SK-N-SH (cell line): ENCODE measurements around the gene EXOC6B. TPM values are rescaled to one million over a fixed set of nuclear protein-coding genes. Genes with fewer than 3 reads are reported as not detected.

ENCODE experiments used
- CTCF ChIA-PET: fragments of 300-600, 350-600 bp; formaldehyde crosslinking; extraction: SDS; loops from one replicate; lab custom pipeline; 2021; lab: Yijun Ruan, JAX
- POLR2A ChIA-PET: fragments of 350-600 bp; sonication (Branson Sonifier 250); formaldehyde crosslinking; extraction: SDS; loops from one replicate; lab custom pipeline; 2020; ENCODE audit warnings: antibody characterized with exemption, inconsistent platforms; lab: Yijun Ruan, JAX
- DNase-seq: peaks from one replicate; pipeline ENCODE4 v3.0.0; 2012
- H2AFZ ChIP-seq: fragments of 200-600 bp; sonication (generic); 2 replicates; pipeline ENCODE4 v1.8.1; 2016; ENCODE audit warnings: antibody characterized with exemption, mild to moderate bottlenecking, low read depth
- H3F3A ChIP-seq: fragments of 200-600 bp; sonication (generic); replicated peaks from 2 replicates; pipeline ENCODE3; 2016; ENCODE audit warnings: antibody characterized with exemption, mild to moderate bottlenecking; ENCODE audit not compliant: insufficient read depth
- H3K27ac ChIP-seq, 2 experiments: fragments of 200-500 bp in 1 of 2; fragments of 200-600 bp in 1 of 2; sonication (Bioruptor generic) in 1 of 2; sonication (generic), shearing (Covaris generic) in 1 of 2; 2 replicates each; pipeline versions ENCODE4 v1.5.1 to v1.6.1; 2014 to 2016; ENCODE audit warnings: low read depth in 2 of 2, inconsistent platforms in 1 of 2, low read length in 1 of 2, mild to moderate bottlenecking in 1 of 2, mixed read lengths in 1 of 2
- H3K27me3 ChIP-seq: fragments of 200-600 bp; sonication (generic), shearing (Covaris generic); 2 replicates; pipeline ENCODE4 v1.6.1; 2016; ENCODE audit warnings: mixed run types; ENCODE audit not compliant: insufficient read depth
- H3K36me3 ChIP-seq, 2 experiments: fragments of 200-500 bp in 1 of 2; fragments of 200-600 bp in 1 of 2; sonication (Bioruptor generic) in 1 of 2; sonication (generic) in 1 of 2; replicated peaks in 1 of 2; 2 replicates each; pipeline versions ENCODE3 to v1.5.1; 2014 to 2016; ENCODE audit warnings: low read length in 1 of 2, mild to moderate bottlenecking in 1 of 2; ENCODE audit not compliant: insufficient read depth in 2 of 2, control insufficient read depth in 1 of 2
- H3K4me1 ChIP-seq, 2 experiments: fragments of 200-500 bp in 1 of 2; fragments of 200-600 bp in 1 of 2; sonication (Bioruptor generic) in 1 of 2; sonication (generic), shearing (Covaris generic) in 1 of 2; 2 replicates each; pipeline versions ENCODE4 v1.5.1 to v1.6.1; 2014 to 2016; ENCODE audit warnings: low read depth in 1 of 2, low read length in 1 of 2, mixed run types in 1 of 2; ENCODE audit not compliant: insufficient read depth in 2 of 2, control insufficient read depth in 1 of 2
- H3K4me2 ChIP-seq: fragments of 200-600 bp; sonication (generic), shearing (Covaris generic); 2 replicates; pipeline ENCODE4 v1.6.1; 2017; ENCODE audit warnings: mixed run types
- H3K4me3 ChIP-seq, 2 experiments: fragments of 200-500 bp in 1 of 2; fragments of 200-600 bp in 1 of 2; sonication (Bioruptor generic) in 1 of 2; sonication (generic), shearing (Covaris generic) in 1 of 2; 2 replicates each; pipeline versions ENCODE4 v1.5.1 to v1.8.1; 2014 to 2016; ENCODE audit warnings: low read depth in 2 of 2, inconsistent platforms in 1 of 2, low read length in 1 of 2, mild to moderate bottlenecking in 1 of 2, mixed read lengths in 1 of 2, moderate library complexity in 1 of 2
- H3K79me2 ChIP-seq: fragments of 200-600 bp; sonication (generic); 2 replicates; pipeline ENCODE4 v1.8.1; 2017; ENCODE audit warnings: mild to moderate bottlenecking; ENCODE audit not compliant: insufficient read depth
- H3K9ac ChIP-seq: fragments of 200-600 bp; sonication (generic); 2 replicates; pipeline ENCODE4 v1.6.1; 2017; ENCODE audit warnings: mixed run types
- H3K9me2 ChIP-seq: fragments of 200-600 bp; sonication (generic); 2 replicates; pipeline ENCODE4 v1.6.1; 2017; ENCODE audit warnings: mixed run types
- H3K9me3 ChIP-seq: fragments of 200-600 bp; sonication (generic); 2 replicates; pipeline ENCODE4 v1.6.1; 2017; ENCODE audit warnings: mixed run types, mild to moderate bottlenecking, moderate library complexity
- H4K20me1 ChIP-seq: fragments of 200-600 bp; sonication (generic); 2 replicates; pipeline ENCODE4 v1.6.1; 2017; ENCODE audit warnings: mild to moderate bottlenecking, mixed run types; ENCODE audit not compliant: insufficient read depth
- ELF1 ChIP-seq: IDR thresholded peaks from 2 replicates; pipeline ENCODE4 v1.4.0; 2012
- EP300 ChIP-seq, 2 experiments: IDR thresholded peaks; 2 replicates each; pipeline versions ENCODE4 v1.4.0 to v1.6.1; 2012; ENCODE audit warnings: borderline replicate concordance in 1 of 2, low read depth in 1 of 2, low read length in 1 of 2
- EZH2phosphoT487 ChIP-seq: fragments of 200-600 bp; sonication (generic); IDR thresholded peaks from 2 replicates; pipeline ENCODE4 v1.6.1; 2017; ENCODE audit warnings: low read depth, mixed run types, mild to moderate bottlenecking, antibody characterized with exemption, moderate library complexity, borderline replicate concordance
- GABPA ChIP-seq: IDR thresholded peaks from 2 replicates; pipeline ENCODE4 v1.4.0; 2012; ENCODE audit warnings: low read depth, mild to moderate bottlenecking
- SIN3A ChIP-seq: IDR thresholded peaks from 2 replicates; pipeline ENCODE4 v1.6.1; 2012; ENCODE audit warnings: low read depth, mild to moderate bottlenecking, low read length, moderate library complexity, borderline replicate concordance
- WGBS: methylation state at CpG from one replicate; pipeline ENCODE4 v1.1.6; 2017; ENCODE audit warnings: low lambda C conversion rate; 5-methylcytosine and 5-hydroxymethylcytosine counted together
- polyA plus RNA-seq, 3 experiments: library from polyadenylated mRNA; depleted of rRNA; stranded (reverse); fragments of >200 nt; gene quantifications; 2 replicates each; pipeline ENCODE4 v1.2.3, GENCODE V29; 2012
- TF ChIP-seq, protein P1 (sequence below): IDR thresholded peaks from 2 replicates; pipeline ENCODE4 v1.6.1; 2012; ENCODE audit warnings: mild to moderate bottlenecking, low read depth, low read length, moderate library complexity
- TF ChIP-seq, protein P2 (sequence below): IDR thresholded peaks from 2 replicates; pipeline ENCODE4 v1.4.0; 2012; ENCODE audit warnings: low read depth, borderline replicate concordance
- TF ChIP-seq, protein P3 (sequence below): fragments of 150-350 bp; IDR thresholded peaks from 2 replicates; pipeline ENCODE4 v1.6.1; 2016; ENCODE audit warnings: mild to moderate bottlenecking, low read depth, low read length
- TF ChIP-seq, protein P4 (sequence below): fragments of 150-350 bp; IDR thresholded peaks from 2 replicates; pipeline ENCODE4 v1.6.1; 2017; ENCODE audit warnings: antibody characterized with exemption, low read length, low read depth, borderline replicate concordance

Gene EXOC6B
- polyA plus RNA-seq, 1 of the 3 experiments (the other 2 are of a cell fraction), result 7.4 TPM

DNA sequence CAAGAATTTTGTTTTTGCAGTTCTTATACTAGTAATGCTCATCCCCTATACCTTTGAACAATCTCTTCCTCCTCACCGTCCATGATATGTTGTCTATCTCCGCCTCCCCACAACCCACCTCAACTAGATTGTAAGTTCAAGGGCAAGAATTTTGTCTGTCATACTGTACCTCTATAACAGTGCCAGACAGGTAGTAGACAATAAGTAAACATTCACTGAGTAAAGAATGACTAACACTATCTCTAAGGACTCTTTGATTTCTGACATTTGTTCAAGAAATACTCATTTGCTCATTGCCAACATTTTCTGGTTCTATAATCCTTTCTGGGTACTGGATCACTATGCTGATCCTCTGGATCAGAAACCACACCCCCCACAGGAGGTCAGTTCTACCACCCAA is 82.4 kb downstream of the EXOC6B start:
- H3K4me2 ChIP-seq, result no peak overlapping the region
- H3K9me2 ChIP-seq, result no peaks in the 10 kb centered on the region
- no peak overlapping the region for H3K27ac ChIP-seq
- TF ChIP-seq, protein P1, sequence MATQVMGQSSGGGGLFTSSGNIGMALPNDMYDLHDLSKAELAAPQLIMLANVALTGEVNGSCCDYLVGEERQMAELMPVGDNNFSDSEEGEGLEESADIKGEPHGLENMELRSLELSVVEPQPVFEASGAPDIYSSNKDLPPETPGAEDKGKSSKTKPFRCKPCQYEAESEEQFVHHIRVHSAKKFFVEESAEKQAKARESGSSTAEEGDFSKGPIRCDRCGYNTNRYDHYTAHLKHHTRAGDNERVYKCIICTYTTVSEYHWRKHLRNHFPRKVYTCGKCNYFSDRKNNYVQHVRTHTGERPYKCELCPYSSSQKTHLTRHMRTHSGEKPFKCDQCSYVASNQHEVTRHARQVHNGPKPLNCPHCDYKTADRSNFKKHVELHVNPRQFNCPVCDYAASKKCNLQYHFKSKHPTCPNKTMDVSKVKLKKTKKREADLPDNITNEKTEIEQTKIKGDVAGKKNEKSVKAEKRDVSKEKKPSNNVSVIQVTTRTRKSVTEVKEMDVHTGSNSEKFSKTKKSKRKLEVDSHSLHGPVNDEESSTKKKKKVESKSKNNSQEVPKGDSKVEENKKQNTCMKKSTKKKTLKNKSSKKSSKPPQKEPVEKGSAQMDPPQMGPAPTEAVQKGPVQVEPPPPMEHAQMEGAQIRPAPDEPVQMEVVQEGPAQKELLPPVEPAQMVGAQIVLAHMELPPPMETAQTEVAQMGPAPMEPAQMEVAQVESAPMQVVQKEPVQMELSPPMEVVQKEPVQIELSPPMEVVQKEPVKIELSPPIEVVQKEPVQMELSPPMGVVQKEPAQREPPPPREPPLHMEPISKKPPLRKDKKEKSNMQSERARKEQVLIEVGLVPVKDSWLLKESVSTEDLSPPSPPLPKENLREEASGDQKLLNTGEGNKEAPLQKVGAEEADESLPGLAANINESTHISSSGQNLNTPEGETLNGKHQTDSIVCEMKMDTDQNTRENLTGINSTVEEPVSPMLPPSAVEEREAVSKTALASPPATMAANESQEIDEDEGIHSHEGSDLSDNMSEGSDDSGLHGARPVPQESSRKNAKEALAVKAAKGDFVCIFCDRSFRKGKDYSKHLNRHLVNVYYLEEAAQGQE, result no peak
- TF ChIP-seq ELF1 (no peak), GABPA (no peak), SIN3A (no peak)
- TF ChIP-seq, protein P2, sequence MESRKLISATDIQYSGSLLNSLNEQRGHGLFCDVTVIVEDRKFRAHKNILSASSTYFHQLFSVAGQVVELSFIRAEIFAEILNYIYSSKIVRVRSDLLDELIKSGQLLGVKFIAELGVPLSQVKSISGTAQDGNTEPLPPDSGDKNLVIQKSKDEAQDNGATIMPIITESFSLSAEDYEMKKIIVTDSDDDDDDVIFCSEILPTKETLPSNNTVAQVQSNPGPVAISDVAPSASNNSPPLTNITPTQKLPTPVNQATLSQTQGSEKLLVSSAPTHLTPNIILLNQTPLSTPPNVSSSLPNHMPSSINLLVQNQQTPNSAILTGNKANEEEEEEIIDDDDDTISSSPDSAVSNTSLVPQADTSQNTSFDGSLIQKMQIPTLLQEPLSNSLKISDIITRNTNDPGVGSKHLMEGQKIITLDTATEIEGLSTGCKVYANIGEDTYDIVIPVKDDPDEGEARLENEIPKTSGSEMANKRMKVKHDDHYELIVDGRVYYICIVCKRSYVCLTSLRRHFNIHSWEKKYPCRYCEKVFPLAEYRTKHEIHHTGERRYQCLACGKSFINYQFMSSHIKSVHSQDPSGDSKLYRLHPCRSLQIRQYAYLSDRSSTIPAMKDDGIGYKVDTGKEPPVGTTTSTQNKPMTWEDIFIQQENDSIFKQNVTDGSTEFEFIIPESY, result no peak
- H3K9me3 ChIP-seq, result no peaks in the 10 kb centered on the region
- H3K9ac ChIP-seq, result no peak overlapping the region
- ChIA-PET CTCF (no interaction called here), POLR2A (no interaction called here)
- H3K27me3 ChIP-seq, result no peaks in the 10 kb centered on the region
- H3K4me1 ChIP-seq, result peaks cover 0 to 12% of the 10 kb centered on the region in 2 experiments; a peak in 1 of 4 replicates
- no peaks in the 10 kb centered on the region for H4K20me1 ChIP-seq
- H3K79me2 ChIP-seq, result no peaks in the 10 kb centered on the region
- peaks cover 2 to 20% of the 10 kb centered on the region in 2 experiments for H3K36me3 ChIP-seq
- no peak overlapping the region for H2AFZ ChIP-seq
- H3F3A ChIP-seq, result no peaks in the 10 kb centered on the region
- no peak for DNase-seq
- WGBS, result 87% methylated on average over 2 of the region's 2 CpGs
- H3K4me3 ChIP-seq, result no peak overlapping the region

DNA sequence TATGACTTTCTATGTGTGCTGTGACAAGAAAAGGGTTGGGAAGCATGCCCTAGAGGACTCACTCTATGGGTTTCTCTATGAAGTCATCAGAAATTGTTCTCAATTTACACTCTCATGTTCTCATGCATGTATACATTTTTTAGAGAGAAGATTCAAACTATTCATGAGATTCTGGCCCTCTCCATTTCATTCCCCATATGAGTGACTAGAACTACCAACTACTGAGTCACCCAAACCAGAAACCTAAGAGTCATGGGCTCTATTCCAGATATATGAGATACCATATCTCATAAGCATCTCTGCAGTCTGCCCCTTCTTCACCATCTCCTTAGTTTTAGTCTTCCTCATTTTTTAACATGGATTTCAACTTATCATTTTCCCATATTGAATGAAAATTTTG is 87.7 kb downstream of the EXOC6B start:
- POLR2A ChIA-PET, result no interaction called here

More for the DNA sequence above, 87.7 kb downstream of the EXOC6B start:
- Histone ChIP-seq H3K9me2 (no peaks in the 10 kb centered on the region), H3K4me2 (no peak overlapping the region), H4K20me1 (no peaks in the 10 kb centered on the region), H3K79me2 (no peaks in the 10 kb centered on the region), H3K9me3 (no peaks in the 10 kb centered on the region), H3K27ac (no peak overlapping the region), H3K9ac (no peak overlapping the region), H3K36me3 (peaks cover 2 to 20% of the 10 kb centered on the region in 2 experiments), H3K27me3 (no peaks in the 10 kb centered on the region), H3K4me1 (no peaks in the 10 kb centered on the region), H2AFZ (no peak overlapping the region), H3K4me3 (no peak overlapping the region), H3F3A (no peaks in the 10 kb centered on the region)
- DNase-seq, result no peak
- TF ChIP-seq EP300 (IDR thresholded peaks at IDR 0.05; ENCODE audit: borderline replicate concordance in 1 of 2, low read depth in 1 of 2, low read length in 1 of 2) (no peak), EZH2phosphoT487 (no peak), ELF1 (no peak)
- TF ChIP-seq, protein P3, sequence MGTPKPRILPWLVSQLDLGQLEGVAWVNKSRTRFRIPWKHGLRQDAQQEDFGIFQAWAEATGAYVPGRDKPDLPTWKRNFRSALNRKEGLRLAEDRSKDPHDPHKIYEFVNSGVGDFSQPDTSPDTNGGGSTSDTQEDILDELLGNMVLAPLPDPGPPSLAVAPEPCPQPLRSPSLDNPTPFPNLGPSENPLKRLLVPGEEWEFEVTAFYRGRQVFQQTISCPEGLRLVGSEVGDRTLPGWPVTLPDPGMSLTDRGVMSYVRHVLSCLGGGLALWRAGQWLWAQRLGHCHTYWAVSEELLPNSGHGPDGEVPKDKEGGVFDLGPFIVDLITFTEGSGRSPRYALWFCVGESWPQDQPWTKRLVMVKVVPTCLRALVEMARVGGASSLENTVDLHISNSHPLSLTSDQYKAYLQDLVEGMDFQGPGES, result no peak
- TF ChIP-seq, protein P4, sequence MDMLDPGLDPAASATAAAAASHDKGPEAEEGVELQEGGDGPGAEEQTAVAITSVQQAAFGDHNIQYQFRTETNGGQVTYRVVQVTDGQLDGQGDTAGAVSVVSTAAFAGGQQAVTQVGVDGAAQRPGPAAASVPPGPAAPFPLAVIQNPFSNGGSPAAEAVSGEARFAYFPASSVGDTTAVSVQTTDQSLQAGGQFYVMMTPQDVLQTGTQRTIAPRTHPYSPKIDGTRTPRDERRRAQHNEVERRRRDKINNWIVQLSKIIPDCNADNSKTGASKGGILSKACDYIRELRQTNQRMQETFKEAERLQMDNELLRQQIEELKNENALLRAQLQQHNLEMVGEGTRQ, result no peak
- CTCF ChIA-PET, result no interaction called here
